RWPE2 (cell line): ENCODE measurements around the gene USP44.

Experiments
- ATAC-seq: fragments of 200-7000 bp; cut with Tn5 transposase; 3 replicates; pipeline ENCODE4 v1.9.1; 2021; ENCODE audit warnings: low read depth
- DNase-seq: peaks from one replicate; pipeline ENCODE4 v3.0.0-alpha.2; 2020; ENCODE audit warnings: low spot score
- H3K27ac ChIP-seq: fragments of 450-650 bp; 2 replicates; pipeline ENCODE4 v1.5.1; 2017; ENCODE audit warnings: mild to moderate bottlenecking; ENCODE audit not compliant: poor library complexity, severe bottlenecking
- H3K27me3 ChIP-seq: fragments of 250-450 bp; sonication (Bioruptor Pico); 2 replicates; pipeline ENCODE4 v1.5.1; 2021; ENCODE audit warnings: mild to moderate bottlenecking, moderate library complexity; ENCODE audit not compliant: insufficient read depth, poor library complexity, severe bottlenecking
- H3K36me3 ChIP-seq: fragments of 250-450 bp; sonication (Bioruptor Pico); 2 replicates; pipeline ENCODE4 v1.5.1; 2020; ENCODE audit warnings: low read depth, mild to moderate bottlenecking, moderate library complexity
- H3K4me1 ChIP-seq: fragments of 250-450 bp; sonication (Bioruptor Pico); 2 replicates; pipeline ENCODE4 v1.5.1; 2021; ENCODE audit warnings: mild to moderate bottlenecking, moderate library complexity; ENCODE audit not compliant: insufficient read depth, poor library complexity, severe bottlenecking
- H3K4me3 ChIP-seq: fragments of 250-450 bp; sonication (Bioruptor Pico); 2 replicates; pipeline ENCODE4 v1.5.1; 2021; ENCODE audit warnings: mild to moderate bottlenecking, moderate library complexity; ENCODE audit not compliant: severe bottlenecking
- H3K9me3 ChIP-seq: fragments of 250-450 bp; sonication (Bioruptor Pico); 2 replicates; pipeline ENCODE4 v1.5.1; 2021; ENCODE audit warnings: mild to moderate bottlenecking, moderate library complexity; ENCODE audit not compliant: severe bottlenecking
- TF ChIP-seq, protein P1 (sequence below): fragments of 450-650 bp; IDR thresholded peaks from one replicate; pipeline ENCODE4 v1.5.1; 2017; ENCODE audit warnings: mild to moderate bottlenecking, moderate library complexity; ENCODE audit not compliant: poor library complexity, severe bottlenecking

Gene USP44

GRCh38 chr12:95545731-95546490, 5.4 kb downstream of the USP44 start:
- TF ChIP-seq, protein P1, sequence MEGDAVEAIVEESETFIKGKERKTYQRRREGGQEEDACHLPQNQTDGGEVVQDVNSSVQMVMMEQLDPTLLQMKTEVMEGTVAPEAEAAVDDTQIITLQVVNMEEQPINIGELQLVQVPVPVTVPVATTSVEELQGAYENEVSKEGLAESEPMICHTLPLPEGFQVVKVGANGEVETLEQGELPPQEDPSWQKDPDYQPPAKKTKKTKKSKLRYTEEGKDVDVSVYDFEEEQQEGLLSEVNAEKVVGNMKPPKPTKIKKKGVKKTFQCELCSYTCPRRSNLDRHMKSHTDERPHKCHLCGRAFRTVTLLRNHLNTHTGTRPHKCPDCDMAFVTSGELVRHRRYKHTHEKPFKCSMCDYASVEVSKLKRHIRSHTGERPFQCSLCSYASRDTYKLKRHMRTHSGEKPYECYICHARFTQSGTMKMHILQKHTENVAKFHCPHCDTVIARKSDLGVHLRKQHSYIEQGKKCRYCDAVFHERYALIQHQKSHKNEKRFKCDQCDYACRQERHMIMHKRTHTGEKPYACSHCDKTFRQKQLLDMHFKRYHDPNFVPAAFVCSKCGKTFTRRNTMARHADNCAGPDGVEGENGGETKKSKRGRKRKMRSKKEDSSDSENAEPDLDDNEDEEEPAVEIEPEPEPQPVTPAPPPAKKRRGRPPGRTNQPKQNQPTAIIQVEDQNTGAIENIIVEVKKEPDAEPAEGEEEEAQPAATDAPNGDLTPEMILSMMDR = no peak
- DNase-seq = no peak
- ATAC-seq = no peak
- no peaks in the 10 kb centered on the region for H3K36me3 ChIP-seq
- H3K9me3 ChIP-seq = peaks cover 8% of the 10 kb centered on the region
- no peak overlapping the region for H3K27ac ChIP-seq
- peaks cover 12% of the 10 kb centered on the region for H3K27me3 ChIP-seq
- H3K4me3 ChIP-seq = no peak overlapping the region
- H3K4me1 ChIP-seq = no peaks in the 10 kb centered on the region

DNA sequence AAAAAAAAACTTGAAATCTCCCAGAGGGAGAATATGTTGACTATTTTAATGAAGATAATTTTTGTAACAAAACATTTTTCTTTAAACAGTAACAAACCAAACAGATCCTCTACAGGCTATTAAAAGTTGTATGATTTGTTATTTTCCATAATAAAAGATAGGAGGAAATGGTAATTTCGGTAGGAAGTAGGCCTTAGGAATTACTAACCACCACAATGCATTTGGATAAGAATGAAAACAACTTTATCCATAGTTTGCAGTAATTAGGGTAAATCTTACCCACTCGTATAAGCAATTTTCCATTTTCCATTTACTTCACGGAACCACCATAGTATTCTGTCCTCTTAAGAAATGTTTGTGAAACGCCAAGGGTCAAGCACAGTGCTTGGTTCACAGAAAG, 6.0 kb downstream of the USP44 start:
- ATAC-seq (no peak), DNase-seq (no peak)
- no peaks in the 10 kb centered on the region for H3K4me1 ChIP-seq
- peaks cover 8% of the 10 kb centered on the region for H3K9me3 ChIP-seq
- H3K27me3 ChIP-seq = peaks cover 12% of the 10 kb centered on the region
- no peaks in the 10 kb centered on the region for H3K36me3 ChIP-seq
- H3K27ac ChIP-seq = no peak overlapping the region
- TF ChIP-seq, protein P1 = no peak
- no peak overlapping the region for H3K4me3 ChIP-seq

- TF ChIP-seq, protein P1 = no peak
- no peak for DNase-seq
- peaks cover 12% of the 10 kb centered on the region for H3K27me3 ChIP-seq
- peaks cover 8% of the 10 kb centered on the region for H3K9me3 ChIP-seq
- no peak overlapping the region for H3K4me3 ChIP-seq
- ATAC-seq = no peak
- H3K4me1 ChIP-seq = no peaks in the 10 kb centered on the region
- no peak overlapping the region for H3K27ac ChIP-seq
- no peaks in the 10 kb centered on the region for H3K36me3 ChIP-seq
Observed at GRCh38 chr12:95544756-95545155, 6.5 kb downstream of the USP44 start.

GRCh38 chr12:95543305-95543704, 8.0 kb downstream of the USP44 start:
- Histone ChIP-seq H3K36me3 (no peaks in the 10 kb centered on the region), H3K4me3 (no peak overlapping the region), H3K9me3 (no peaks in the 10 kb centered on the region), H3K27ac (no peak overlapping the region), H3K4me1 (no peaks in the 10 kb centered on the region), H3K27me3 (peaks cover 12% of the 10 kb centered on the region)
- TF ChIP-seq, protein P1 = no peak
- DNase-seq (no peak), ATAC-seq (no peak)

- Histone ChIP-seq H3K27ac (no peak overlapping the region), H3K9me3 (no peaks in the 10 kb centered on the region), H3K36me3 (no peaks in the 10 kb centered on the region), H3K4me1 (no peaks in the 10 kb centered on the region), H3K4me3 (no peak overlapping the region), H3K27me3 (no peaks in the 10 kb centered on the region)
- no peak for DNase-seq
- TF ChIP-seq, protein P1 = no peak
- no peak for ATAC-seq
Observed at GRCh38 chr12:95541436-95541835, 9.8 kb downstream of the USP44 start.
